Measurements from ENCODE around the gene RHOC.
A peak's percentile ranks its signal among the peaks of the same experiment; 100 is the strongest.

The RHOC gene

DNA sequence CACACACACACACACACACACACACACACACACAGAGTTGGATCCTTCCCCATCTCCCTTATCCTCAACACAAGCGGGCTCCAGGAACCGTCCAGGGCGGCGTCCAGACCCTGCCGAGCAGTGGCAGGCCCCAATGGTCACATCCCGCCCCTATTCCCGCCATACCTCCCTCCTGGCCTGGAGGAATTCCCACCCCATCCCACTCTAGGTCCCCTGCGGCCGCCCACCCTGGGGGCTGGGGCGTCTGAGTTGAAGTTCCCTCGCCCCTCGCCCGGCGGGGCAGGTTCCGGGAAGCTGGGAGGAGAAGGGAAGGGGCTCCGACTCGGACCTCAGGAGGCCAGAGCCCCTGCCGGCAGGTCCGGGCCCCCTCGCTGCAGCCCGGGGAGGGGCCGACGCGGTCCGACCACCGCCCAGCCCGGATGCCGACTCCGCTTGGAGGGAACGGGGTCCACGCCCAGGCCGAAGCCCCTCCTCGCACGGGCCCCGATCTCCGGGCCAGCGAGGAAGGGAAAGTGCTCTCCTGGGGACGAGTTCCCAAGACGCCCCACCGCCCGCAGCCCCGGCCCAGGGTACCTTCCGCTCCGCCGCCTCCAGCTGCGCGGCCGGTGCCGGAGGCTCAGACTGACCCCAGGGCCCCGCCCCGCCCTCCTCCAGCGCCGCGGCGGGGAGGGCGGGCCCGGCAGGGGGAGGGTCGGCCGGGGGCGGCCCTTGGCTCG is at the start of gene RHOC:
RHOC (minus strand) TSS at position 623 of the 716 bp plus-strand sequence. CDS start 3,328 bp downstream, outside the sequence.
- DNase-seq (ENCODE audit: insufficient read length, low spot score) (peak; percentile 89), FAIRE-seq (no peak)
- TF ChIP-seq, protein P1, sequence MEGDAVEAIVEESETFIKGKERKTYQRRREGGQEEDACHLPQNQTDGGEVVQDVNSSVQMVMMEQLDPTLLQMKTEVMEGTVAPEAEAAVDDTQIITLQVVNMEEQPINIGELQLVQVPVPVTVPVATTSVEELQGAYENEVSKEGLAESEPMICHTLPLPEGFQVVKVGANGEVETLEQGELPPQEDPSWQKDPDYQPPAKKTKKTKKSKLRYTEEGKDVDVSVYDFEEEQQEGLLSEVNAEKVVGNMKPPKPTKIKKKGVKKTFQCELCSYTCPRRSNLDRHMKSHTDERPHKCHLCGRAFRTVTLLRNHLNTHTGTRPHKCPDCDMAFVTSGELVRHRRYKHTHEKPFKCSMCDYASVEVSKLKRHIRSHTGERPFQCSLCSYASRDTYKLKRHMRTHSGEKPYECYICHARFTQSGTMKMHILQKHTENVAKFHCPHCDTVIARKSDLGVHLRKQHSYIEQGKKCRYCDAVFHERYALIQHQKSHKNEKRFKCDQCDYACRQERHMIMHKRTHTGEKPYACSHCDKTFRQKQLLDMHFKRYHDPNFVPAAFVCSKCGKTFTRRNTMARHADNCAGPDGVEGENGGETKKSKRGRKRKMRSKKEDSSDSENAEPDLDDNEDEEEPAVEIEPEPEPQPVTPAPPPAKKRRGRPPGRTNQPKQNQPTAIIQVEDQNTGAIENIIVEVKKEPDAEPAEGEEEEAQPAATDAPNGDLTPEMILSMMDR (IDR thresholded peaks at IDR 0.05; ENCODE audit: insufficient read depth, missing control alignments): no peak

DNA sequence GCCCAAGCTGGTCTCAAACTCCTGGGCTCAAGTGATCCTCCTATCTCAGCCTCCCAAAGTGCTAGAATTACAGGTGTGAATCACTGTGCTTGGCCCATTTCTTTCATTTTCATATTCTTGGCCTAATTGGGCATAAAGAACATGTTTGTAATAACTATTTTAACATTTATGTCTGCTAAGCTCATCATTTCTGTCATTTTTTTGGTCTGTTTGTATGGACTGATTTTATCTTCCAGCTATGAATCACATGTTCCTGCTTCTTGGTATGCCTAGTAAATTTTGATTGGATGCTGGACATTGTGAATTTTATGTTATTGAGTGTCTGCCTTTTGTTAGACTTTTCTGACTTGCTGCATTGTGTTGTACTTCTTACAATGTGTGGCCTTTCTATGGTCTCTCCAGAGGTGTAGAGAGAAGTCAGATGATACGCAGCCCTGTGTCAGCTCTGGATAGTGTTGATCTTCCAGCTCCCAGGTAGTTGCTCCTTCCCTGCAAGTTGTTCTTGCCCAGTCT is 47.2 kb upstream of the RHOC start:
- no peak for FAIRE-seq
- TF ChIP-seq, protein P1 (IDR thresholded peaks at IDR 0.05; ENCODE audit: insufficient read depth, missing control alignments): no peak
- DNase-seq (ENCODE audit: insufficient read length, low spot score): no peak

DNA sequence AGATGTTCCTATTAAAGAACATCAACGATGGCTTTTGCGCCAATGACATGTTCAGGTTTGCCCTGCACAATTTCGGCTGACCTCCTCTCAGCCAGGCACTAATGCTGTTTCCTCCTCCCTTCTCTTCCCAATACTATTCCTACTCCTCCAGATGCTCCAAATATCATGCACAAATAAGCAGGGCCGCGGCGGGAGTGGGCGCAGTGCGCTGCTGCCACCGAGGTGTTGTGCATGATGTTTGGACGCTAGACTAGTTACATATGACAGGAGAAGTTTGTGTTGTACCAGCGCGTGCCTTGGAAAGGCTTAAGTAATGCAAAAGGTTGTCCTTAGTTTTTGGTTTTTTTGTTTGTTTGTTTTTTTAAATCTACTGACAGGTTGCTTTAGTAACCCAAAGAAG is 41.5 kb upstream of the RHOC start:
- DNase-seq (ENCODE audit: insufficient read length, low spot score) (no peak), FAIRE-seq (no peak)
- TF ChIP-seq, protein P1 (IDR thresholded peaks at IDR 0.05; ENCODE audit: insufficient read depth, missing control alignments): no peak

DNA sequence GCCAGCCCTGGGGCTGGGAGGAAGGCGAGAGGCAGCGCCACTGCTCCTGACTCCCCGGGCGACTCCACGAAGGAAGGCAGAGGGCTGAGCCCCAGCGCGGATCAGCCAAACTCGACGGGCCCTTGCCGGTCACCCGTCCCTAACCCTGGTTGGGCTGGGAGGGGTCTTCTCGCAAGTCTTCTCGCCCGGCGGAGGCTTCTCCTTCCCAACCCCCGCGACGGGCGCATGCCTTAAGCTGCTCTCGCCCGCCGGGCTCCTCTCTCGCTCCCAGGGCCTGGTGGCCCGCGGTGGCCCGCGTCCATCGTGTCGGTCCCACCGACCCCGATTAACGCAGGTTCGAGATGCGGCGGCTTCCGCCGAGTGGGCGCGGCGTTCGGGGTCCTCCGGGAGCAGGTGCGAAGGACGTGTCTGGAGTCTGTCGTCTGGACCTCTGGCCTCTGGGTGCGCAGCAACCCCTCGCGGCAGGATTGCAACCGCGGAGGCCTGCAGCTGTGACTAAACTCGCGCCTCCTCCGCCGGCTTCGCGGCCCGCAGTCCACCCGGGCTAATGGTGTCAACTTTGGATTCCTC is 37.2 kb upstream of the RHOC start:
- TF ChIP-seq, protein P1 (IDR thresholded peaks at IDR 0.05; ENCODE audit: insufficient read depth, missing control alignments): no peak
- FAIRE-seq (no peak), DNase-seq (ENCODE audit: insufficient read length, low spot score) (no peak)

DNA sequence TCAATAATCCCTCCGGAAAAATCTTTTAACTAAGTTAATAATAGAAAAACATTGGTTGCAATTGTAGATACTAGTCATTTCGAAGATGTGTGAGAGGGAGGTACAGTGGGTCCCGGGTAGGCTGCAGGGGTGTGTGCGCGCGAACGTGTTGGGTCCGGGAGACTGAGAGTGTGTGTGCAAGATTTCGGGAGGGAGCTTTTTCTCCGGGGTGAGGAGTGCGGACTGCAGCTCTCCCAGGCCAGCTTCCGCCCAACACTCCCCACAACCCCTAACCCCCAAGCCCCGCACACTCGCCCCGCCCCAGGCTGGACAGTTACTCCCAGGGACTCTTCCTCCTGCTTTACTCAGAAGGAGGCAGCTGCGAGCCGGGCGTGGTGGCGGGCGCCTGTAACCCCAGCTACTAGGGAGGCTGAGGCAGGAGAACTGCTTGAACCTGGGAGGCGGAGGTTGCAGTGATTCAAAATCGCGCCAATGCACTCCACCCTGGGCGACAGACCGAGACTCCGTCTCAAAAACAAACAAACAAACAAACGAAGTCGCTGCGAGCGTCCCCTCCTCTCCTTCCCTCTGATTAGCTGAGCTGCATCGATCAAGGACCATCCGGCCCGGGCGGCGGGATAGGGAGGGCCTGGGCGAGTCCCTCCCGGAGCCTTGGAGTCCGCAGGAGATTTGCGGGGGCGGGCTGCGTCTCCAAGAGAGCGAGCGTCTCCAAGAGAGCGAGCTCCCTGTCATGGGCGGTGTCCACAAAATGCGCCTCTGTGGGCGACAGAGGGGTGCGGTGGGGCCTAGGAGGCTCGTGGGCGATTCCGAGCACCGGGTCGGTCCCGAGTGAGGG is 36.5 kb upstream of the RHOC start:
- DNase-seq (ENCODE audit: insufficient read length, low spot score): no peak
- TF ChIP-seq, protein P1 (IDR thresholded peaks at IDR 0.05; ENCODE audit: insufficient read depth, missing control alignments): no peak
- FAIRE-seq: no peak

DNA sequence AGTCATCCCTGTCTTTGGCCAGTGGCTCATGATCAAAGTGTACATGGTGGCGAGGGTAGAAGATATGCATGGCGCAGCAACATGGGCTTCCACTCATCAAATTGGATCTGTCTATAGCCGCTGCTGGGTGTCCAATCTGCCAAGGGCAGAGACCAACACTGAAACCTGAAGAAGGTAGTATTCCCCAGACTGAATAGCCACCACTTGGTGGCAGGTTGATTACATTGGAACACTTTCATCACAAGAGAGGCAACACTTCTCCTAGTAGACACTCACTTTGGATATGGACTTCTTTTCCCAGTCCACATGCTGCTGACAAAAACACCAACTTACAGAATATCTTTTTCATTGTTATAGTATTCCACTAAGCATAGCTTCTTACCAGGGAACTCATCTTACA is 30.6 kb upstream of the RHOC start:
- no peak for FAIRE-seq

More for the DNA sequence above, 30.6 kb upstream of the RHOC start:
- TF ChIP-seq, protein P1 (IDR thresholded peaks at IDR 0.05; ENCODE audit: insufficient read depth, missing control alignments): no peak
- no peak for DNase-seq (ENCODE audit: insufficient read length, low spot score)
